ENCODE results near the gene CLTC. TPM values are rescaled to one million over a fixed set of nuclear protein-coding genes. Genes with fewer than 3 reads are reported as not detected.
A peak's percentile ranks its signal among the peaks of the same experiment; 100 is the strongest.

Gene CLTC
- total RNA-seq, 1 experiment from 2014 or later, result 269 TPM

- peaks cover 80% of the 10 kb centered on the region for H4K20me1 ChIP-seq (ENCODE audit: low read length)
- peaks cover 23% of the 10 kb centered on the region for H3K4me1 ChIP-seq (ENCODE audit: insufficient read depth, low read length)
- ATAC-seq, result no peak
- POLR2A ChIA-PET (ENCODE audit: unreplicated experiment), result interaction anchor here (0.6 kb wide), 1 partner anchor 18 kb away, joined by 5 read pairs; no protein-coding TSS in a partner anchor
- no peaks in the 10 kb centered on the region for H3K27me3 ChIP-seq (ENCODE audit: low read length)
- TF ChIP-seq CTCF (conservative IDR thresholded peaks at IDR 0.05; ENCODE audit: low read depth, low read length), result no peak
- TF ChIP-seq EZH2 (IDR thresholded peaks at IDR 0.05; ENCODE audit: low read length, unreplicated experiment), result no peak
- no peak for TF ChIP-seq EZH2phosphoT487 (IDR thresholded peaks at IDR 0.05; ENCODE audit: borderline replicate concordance, low read length)
- CTCF ChIA-PET, result no interaction called here
- no peaks in the 10 kb centered on the region for H3K9me3 ChIP-seq (ENCODE audit: low read length)
- H3K9me2 ChIP-seq (replicated peaks; ENCODE audit: low read length), result no peaks in the 10 kb centered on the region
- no peak overlapping the region for H3K27ac ChIP-seq (ENCODE audit: low read length)
- no peak overlapping the region for H3K9ac ChIP-seq (ENCODE audit: low read length)
- H3F3A ChIP-seq (ENCODE audit: low read length, unreplicated experiment), result no peaks in the 10 kb centered on the region
- no peak for DNase-seq
- H3K4me3 ChIP-seq (ENCODE audit: low read length), result no peak overlapping the region
- peaks cover 99% of the 10 kb centered on the region for H3K79me2 ChIP-seq (ENCODE audit: low read length)
- no TSS peak for BruUV-seq (replicated peaks)
- no peak overlapping the region for H2AFZ ChIP-seq (ENCODE audit: low read length)
- H3K36me3 ChIP-seq (ENCODE audit: low read depth, low read length), result peaks cover 29% of the 10 kb centered on the region
- intact Hi-C loops (cut with micrococcal nuclease), result no loop called here
- H3K4me2 ChIP-seq (ENCODE audit: low read length), result no peak overlapping the region
Observed at GRCh38 chr17:59632398-59632797, 12.7 kb downstream of the CLTC start.

GRCh38 chr17:59633658-59634359, 14.1 kb downstream of the CLTC start:
- Histone ChIP-seq H3K9ac (ENCODE audit: low read length) (no peak overlapping the region), H4K20me1 (ENCODE audit: low read length) (peaks cover 78% of the 10 kb centered on the region), H2AFZ (ENCODE audit: low read length) (no peak overlapping the region), H3K4me2 (ENCODE audit: low read length) (peak overlapping the region; percentile 15; the same call in 1 of the 2 replicates), H3F3A (ENCODE audit: low read length, unreplicated experiment) (no peaks in the 10 kb centered on the region), H3K27ac (ENCODE audit: low read length) (no peak overlapping the region), H3K9me3 (ENCODE audit: low read length) (no peaks in the 10 kb centered on the region), H3K27me3 (ENCODE audit: low read length) (no peaks in the 10 kb centered on the region), H3K4me1 (ENCODE audit: insufficient read depth, low read length) (peaks cover 23% of the 10 kb centered on the region), H3K9me2 (replicated peaks; ENCODE audit: low read length) (no peaks in the 10 kb centered on the region), H3K4me3 (ENCODE audit: low read length) (no peak overlapping the region), H3K36me3 (ENCODE audit: low read depth, low read length) (peaks cover 24% of the 10 kb centered on the region), H3K79me2 (ENCODE audit: low read length) (peaks cover 99% of the 10 kb centered on the region)
- ATAC-seq, result no peak
- no peak for TF ChIP-seq EZH2phosphoT487 (IDR thresholded peaks at IDR 0.05; ENCODE audit: borderline replicate concordance, low read length)
- no peak for TF ChIP-seq CTCF (conservative IDR thresholded peaks at IDR 0.05; ENCODE audit: low read depth, low read length)
- no peak for TF ChIP-seq EZH2 (IDR thresholded peaks at IDR 0.05; ENCODE audit: low read length, unreplicated experiment)
- intact Hi-C loops (cut with micrococcal nuclease), result no loop called here
- BruUV-seq (replicated peaks), result no TSS peak
- no peak for DNase-seq
- ChIA-PET CTCF (no interaction called here), POLR2A (ENCODE audit: unreplicated experiment) (interaction anchor here (1.4 kb wide), 1 partner anchor 15 kb away, joined by 5 read pairs; the partner anchor contains the start of gene CLTC)

Data from PC-3 (cell line).